GM12878 (cell line): ENCODE data around the gene MGA. TPM values are rescaled to one million over a fixed set of nuclear protein-coding genes. Genes with fewer than 3 reads are reported as not detected.

ENCODE experiments used
- ATAC-seq: fragments of 200-7000 bp; cut with Tn5 transposase; 3 replicates; pipeline ENCODE4 v1.9.1; 2020; ENCODE audit warnings: mild to moderate bottlenecking, moderate library complexity
- BruUV-seq: library from RNA; stranded (reverse); fragments of 400-500 nt; replicated peaks from 2 replicates; lab custom pipeline; 2021; lab: Mats Ljungman, UMichigan
- CTCF ChIA-PET: fragments of 300-600 bp; sonication (Branson Sonifier 250); formaldehyde crosslinking; extraction: SDS; loops from one replicate; lab custom pipeline; 2021; ENCODE audit warnings: inconsistent platforms; lab: Yijun Ruan, JAX
- POLR2A ChIA-PET: fragments of 350-600 bp; formaldehyde crosslinking; extraction: SDS; loops from one replicate; lab custom pipeline; 2021; ENCODE audit warnings: inconsistent platforms; lab: Charles Lee
- RAD21 ChIA-PET: fragments of 300-600 bp; sonication (Branson Sonifier 250); formaldehyde crosslinking; loops from one replicate; lab custom pipeline; 2023; ENCODE audit warnings: antibody characterized with exemption; ENCODE audit not compliant: unreplicated experiment; lab: Charles Lee
- SMC1A ChIA-PET: fragments of 300-600 bp; sonication (Branson Sonifier 250); formaldehyde crosslinking; loops from one replicate; lab custom pipeline; 2023; ENCODE audit not compliant: unreplicated experiment, uncharacterized antibody; lab: Charles Lee
- DNase-seq: peaks from one replicate; pipeline ENCODE4 v3.0.0-alpha.2; 2011; ENCODE audit warnings: low read depth, low spot score
- FAIRE-seq: peaks from 3 replicates; lab custom pipeline; 2011; peaks lifted over from hg19 to GRCh38; lab: Jason Lieb, UNC
- H2AFZ ChIP-seq: 2 replicates; pipeline ENCODE4 v1.6.0; 2011; ENCODE audit warnings: low read depth, low read length, control low read depth; ENCODE audit not compliant: control insufficient read depth
- H3K27ac ChIP-seq: 2 replicates; pipeline ENCODE4 v1.5.1; 2011; ENCODE audit warnings: control low read depth; ENCODE audit not compliant: control insufficient read depth, insufficient read depth
- H3K27me3 ChIP-seq, 2 experiments: replicated peaks in 1 of 2; 2 replicates each; pipeline versions ENCODE4 v1.6.0 to v1.6.1; 2011; ENCODE audit warnings: low read length in 1 of 2; ENCODE audit not compliant: control insufficient read depth in 2 of 2, insufficient read depth in 2 of 2
- H3K36me3 ChIP-seq, 2 experiments: 2 replicates each; pipeline ENCODE4 v1.5.1; 2011; ENCODE audit warnings: low read length in 1 of 2; ENCODE audit not compliant: control insufficient read depth in 2 of 2, insufficient read depth in 2 of 2
- H3K4me1 ChIP-seq: 2 replicates; pipeline ENCODE4 v1.6.1; 2011; ENCODE audit warnings: mild to moderate bottlenecking, low read length, moderate library complexity, mixed read lengths; ENCODE audit not compliant: control insufficient read depth, insufficient read depth
- H3K4me2 ChIP-seq: 2 replicates; pipeline ENCODE4 v1.6.0; 2011; ENCODE audit warnings: control low read depth; ENCODE audit not compliant: control insufficient read depth, insufficient read depth
- H3K4me3 ChIP-seq: fragments of 200-600 bp; sonication (generic); 2 replicates; pipeline ENCODE4 v1.5.1; 2016
- H3K79me2 ChIP-seq: 2 replicates; pipeline ENCODE4 v1.6.0; 2011; ENCODE audit warnings: low read length; ENCODE audit not compliant: control insufficient read depth, insufficient read depth
- H3K9ac ChIP-seq: 2 replicates; pipeline ENCODE4 v1.8.0; 2011; ENCODE audit warnings: low read length, control low read depth, mixed read lengths; ENCODE audit not compliant: control insufficient read depth, insufficient read depth
- H3K9me3 ChIP-seq: replicated peaks from 3 replicates; pipeline ENCODE4 v1.5.1; 2011; ENCODE audit warnings: mild to moderate bottlenecking, low read length; ENCODE audit not compliant: control insufficient read depth, insufficient read depth
- H4K20me1 ChIP-seq: 2 replicates; pipeline ENCODE4 v1.6.0; 2011; ENCODE audit not compliant: control insufficient read depth, insufficient read depth
- ATF7 ChIP-seq: fragments of 450-650 bp; IDR thresholded peaks from 2 replicates; pipeline ENCODE4 v1.6.1; 2016; ENCODE audit warnings: low read depth, mild to moderate bottlenecking
- CBFB ChIP-seq: IDR thresholded peaks from 2 replicates; pipeline ENCODE4 v1.6.1; 2016; ENCODE audit warnings: antibody characterized with exemption, low read depth
- CBX5 ChIP-seq: sonication (generic); IDR thresholded peaks from 2 replicates; pipeline ENCODE4 v1.6.1; 2016; ENCODE audit warnings: low read depth, moderate library complexity, mild to moderate bottlenecking, inconsistent platforms
- MYC ChIP-seq: IDR thresholded peaks from 2 replicates; pipeline ENCODE4 v1.6.1; 2011; ENCODE audit warnings: mild to moderate bottlenecking, low read length, moderate library complexity, inconsistent platforms; ENCODE audit not compliant: insufficient read depth, insufficient replicate concordance, insufficient read length, severe bottlenecking
- NR2C2 ChIP-seq: IDR thresholded peaks from 2 replicates; pipeline ENCODE4 v1.6.1; 2011; ENCODE audit warnings: borderline replicate concordance, low read depth; ENCODE audit not compliant: control insufficient read depth, insufficient read length
- RFX5 ChIP-seq: IDR thresholded peaks from 2 replicates; pipeline ENCODE4 v1.6.1; 2011; ENCODE audit warnings: low read depth, low read length, improper control_type of control experiment
- SUPT20H ChIP-seq: IDR thresholded peaks from 2 replicates; pipeline ENCODE4 v1.6.1; 2011; ENCODE audit warnings: low read depth, mild to moderate bottlenecking, low read length, moderate library complexity, borderline replicate concordance; ENCODE audit not compliant: control insufficient read depth
- TBL1XR1 ChIP-seq: IDR thresholded peaks from 2 replicates; pipeline ENCODE4 v1.6.1; 2012; ENCODE audit warnings: low read depth, low read length, improper control_type of control experiment
- WGBS: methylation state at CpG from one replicate; pipeline ENCODE4 v1.1.6; 2016; ENCODE audit warnings: low lambda C conversion rate; ENCODE audit not compliant: insufficient replicate concordance, insufficient coverage; ENCODE audit errors: missing lambda C conversion rate; 5-methylcytosine and 5-hydroxymethylcytosine counted together
- in situ Hi-C: fragments of 300-500 bp; cut with MboI; formaldehyde crosslinking; loops from 9 replicates; pipeline ENCODE4 v1.14.3; 2018; ENCODE audit warnings: mixed read lengths
- intact Hi-C: fragments of 100-400 bp; cut with micrococcal nuclease; formaldehyde crosslinking; loops from one replicate; pipeline ENCODE4 v1.14.2; 2022; ENCODE audit not compliant: unreplicated experiment
- polyA plus RNA-seq, 11 experiments: library from polyadenylated mRNA; depleted of rRNA in 4 of 11; unstranded in 6 of 11; stranded (reverse) in 5 of 11; fragments of >200 nt; fragmentation: Nextera tagmentation in 4 of 11; fragmentation: Illumina TruSeq in 1 of 11; extraction: Ambion mirVana in 4 of 11; extraction: Trizol in 1 of 11; gene quantifications; 1 replicate in 1 of 11; 2 replicates in 10 of 11; pipeline versions ENCODE4 v1.2.1 to v1.2.3, GENCODE V29; 2011 to 2016; ENCODE audit warnings: inconsistent platforms in 2 of 11, missing spikeins in 2 of 11, low read depth in 1 of 11
- total RNA-seq, 4 experiments: library from RNA; depleted of rRNA in 3 of 4; stranded (reverse); fragments of >200 nt in 3 of 4; fragmentation: Illumina TruSeq in 1 of 4; extraction: Trizol in 1 of 4; gene quantifications; 2 replicates each; pipeline versions ENCODE4 v1.2.1 to v1.2.3, GENCODE V29; 2013 to 2021
- TF ChIP-seq, protein P1 (sequence below): fragments of 450-650 bp; IDR thresholded peaks from 2 replicates; pipeline ENCODE4 v1.6.1; 2016; ENCODE audit warnings: mild to moderate bottlenecking, moderate library complexity, borderline replicate concordance
- TF ChIP-seq, protein P2 (sequence below): fragments of 450-650 bp; IDR thresholded peaks from 2 replicates; pipeline ENCODE4 v1.6.1; 2017; ENCODE audit warnings: low read depth, mild to moderate bottlenecking, moderate library complexity
- TF ChIP-seq, protein P3 (sequence below): fragments of 450-650 bp; IDR thresholded peaks from 2 replicates; pipeline ENCODE4 v1.6.1; 2016; ENCODE audit warnings: mild to moderate bottlenecking
- TF ChIP-seq, protein P4 (sequence below): fragments of 150-350 bp; IDR thresholded peaks from 2 replicates; pipeline ENCODE4 v1.6.1; 2014; ENCODE audit warnings: mild to moderate bottlenecking, low read depth, low read length
- TF ChIP-seq, protein P5 (sequence below), 3 experiments: IDR thresholded peaks in 2 of 3; conservative IDR thresholded peaks in 1 of 3; 2 replicates each; pipeline ENCODE4 v1.5.1; 2011; ENCODE audit warnings: low read depth in 3 of 3, low read length in 3 of 3, mild to moderate bottlenecking in 3 of 3, control low read depth in 2 of 3, moderate library complexity in 2 of 3, inconsistent platforms in 1 of 3, mixed read lengths in 1 of 3; ENCODE audit not compliant: control insufficient read depth in 2 of 3, insufficient read depth in 1 of 3; ENCODE audit errors: extremely low read depth in 1 of 3

The MGA gene
- total and polyA plus RNA-seq, 10 of the 15 experiments (the other 5 are each of a cell fraction or from before 2014, with no cell fraction given): 2.6 to 29.6 (median 17.0) TPM

DNA sequence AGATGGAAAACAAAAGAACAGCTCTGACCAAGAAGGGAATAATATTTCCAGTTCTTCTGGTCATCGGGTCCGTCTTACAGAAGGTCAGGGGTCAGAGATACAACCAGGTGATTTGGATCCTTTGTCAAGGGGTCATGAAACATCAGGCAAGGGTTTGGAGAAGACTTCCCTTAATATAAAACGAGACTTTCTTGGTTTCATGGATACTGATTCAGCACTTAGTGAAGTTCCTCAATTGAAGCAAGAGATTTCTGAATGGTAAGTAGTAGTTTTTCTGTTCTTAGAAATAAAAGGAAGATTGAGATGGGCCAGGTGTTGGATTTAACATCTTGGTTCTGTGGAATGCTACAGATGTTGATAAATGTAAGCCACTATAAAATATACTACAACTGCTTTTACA, 9.5 kb downstream of the MGA start:
- Histone ChIP-seq H3K27ac (no peak overlapping the region), H3K4me1 (no peaks in the 10 kb centered on the region), H3K4me2 (no peak overlapping the region), H3K4me3 (no peak overlapping the region), H3K27me3 (no peaks in the 10 kb centered on the region), H3K9ac (no peak overlapping the region), H3K79me2 (peaks cover 63% of the 10 kb centered on the region), H3K9me3 (no peaks in the 10 kb centered on the region), H3K36me3 (no peaks in the 10 kb centered on the region; a peak in 2 of 4 replicates), H4K20me1 (no peaks in the 10 kb centered on the region; the same call in 1 of the 2 replicates), H2AFZ (no peak overlapping the region)
- no TSS peak for BruUV-seq
- SMC1A ChIA-PET: interaction anchor here (1.9 kb wide), 1 partner anchor 21 kb away, joined by 5 read pairs; no protein-coding TSS in a partner anchor
- RAD21 ChIA-PET: no interaction called here
- DNase-seq: no peak
- FAIRE-seq: no peak
- CTCF ChIA-PET: interaction anchor here (0.5 kb wide), 1 partner anchor 57 kb away, joined by 3 read pairs; no protein-coding TSS in a partner anchor
- in situ Hi-C loops: no loop called here
- intact Hi-C loops: no loop called here
- ATAC-seq: no peak
- POLR2A ChIA-PET: interaction anchor here (0.5 kb wide), 1 partner anchor 552 kb away, joined by 6 read pairs; no protein-coding TSS in a partner anchor
- 64% methylated on average over 3 of the region's 3 CpGs for WGBS
- TF ChIP-seq, protein P1, sequence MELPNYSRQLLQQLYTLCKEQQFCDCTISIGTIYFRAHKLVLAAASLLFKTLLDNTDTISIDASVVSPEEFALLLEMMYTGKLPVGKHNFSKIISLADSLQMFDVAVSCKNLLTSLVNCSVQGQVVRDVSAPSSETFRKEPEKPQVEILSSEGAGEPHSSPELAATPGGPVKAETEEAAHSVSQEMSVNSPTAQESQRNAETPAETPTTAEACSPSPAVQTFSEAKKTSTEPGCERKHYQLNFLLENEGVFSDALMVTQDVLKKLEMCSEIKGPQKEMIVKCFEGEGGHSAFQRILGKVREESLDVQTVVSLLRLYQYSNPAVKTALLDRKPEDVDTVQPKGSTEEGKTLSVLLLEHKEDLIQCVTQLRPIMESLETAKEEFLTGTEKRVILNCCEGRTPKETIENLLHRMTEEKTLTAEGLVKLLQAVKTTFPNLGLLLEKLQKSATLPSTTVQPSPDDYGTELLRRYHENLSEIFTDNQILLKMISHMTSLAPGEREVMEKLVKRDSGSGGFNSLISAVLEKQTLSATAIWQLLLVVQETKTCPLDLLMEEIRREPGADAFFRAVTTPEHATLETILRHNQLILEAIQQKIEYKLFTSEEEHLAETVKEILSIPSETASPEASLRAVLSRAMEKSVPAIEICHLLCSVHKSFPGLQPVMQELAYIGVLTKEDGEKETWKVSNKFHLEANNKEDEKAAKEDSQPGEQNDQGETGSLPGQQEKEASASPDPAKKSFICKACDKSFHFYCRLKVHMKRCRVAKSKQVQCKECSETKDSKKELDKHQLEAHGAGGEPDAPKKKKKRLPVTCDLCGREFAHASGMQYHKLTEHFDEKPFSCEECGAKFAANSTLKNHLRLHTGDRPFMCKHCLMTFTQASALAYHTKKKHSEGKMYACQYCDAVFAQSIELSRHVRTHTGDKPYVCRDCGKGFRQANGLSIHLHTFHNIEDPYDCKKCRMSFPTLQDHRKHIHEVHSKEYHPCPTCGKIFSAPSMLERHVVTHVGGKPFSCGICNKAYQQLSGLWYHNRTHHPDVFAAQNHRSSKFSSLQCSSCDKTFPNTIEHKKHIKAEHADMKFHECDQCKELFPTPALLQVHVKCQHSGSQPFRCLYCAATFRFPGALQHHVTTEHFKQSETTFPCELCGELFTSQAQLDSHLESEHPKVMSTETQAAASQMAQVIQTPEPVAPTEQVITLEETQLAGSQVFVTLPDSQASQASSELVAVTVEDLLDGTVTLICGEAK: no peak
- no peak for TF ChIP-seq SUPT20H
- no peak for TF ChIP-seq ATF7
- no peak for TF ChIP-seq NR2C2
- no peak for TF ChIP-seq CBX5
- TF ChIP-seq CBFB: no peak
- TF ChIP-seq, protein P2, sequence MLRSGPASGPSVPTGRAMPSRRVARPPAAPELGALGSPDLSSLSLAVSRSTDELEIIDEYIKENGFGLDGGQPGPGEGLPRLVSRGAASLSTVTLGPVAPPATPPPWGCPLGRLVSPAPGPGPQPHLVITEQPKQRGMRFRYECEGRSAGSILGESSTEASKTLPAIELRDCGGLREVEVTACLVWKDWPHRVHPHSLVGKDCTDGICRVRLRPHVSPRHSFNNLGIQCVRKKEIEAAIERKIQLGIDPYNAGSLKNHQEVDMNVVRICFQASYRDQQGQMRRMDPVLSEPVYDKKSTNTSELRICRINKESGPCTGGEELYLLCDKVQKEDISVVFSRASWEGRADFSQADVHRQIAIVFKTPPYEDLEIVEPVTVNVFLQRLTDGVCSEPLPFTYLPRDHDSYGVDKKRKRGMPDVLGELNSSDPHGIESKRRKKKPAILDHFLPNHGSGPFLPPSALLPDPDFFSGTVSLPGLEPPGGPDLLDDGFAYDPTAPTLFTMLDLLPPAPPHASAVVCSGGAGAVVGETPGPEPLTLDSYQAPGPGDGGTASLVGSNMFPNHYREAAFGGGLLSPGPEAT: no peak
- TF ChIP-seq, protein P3, sequence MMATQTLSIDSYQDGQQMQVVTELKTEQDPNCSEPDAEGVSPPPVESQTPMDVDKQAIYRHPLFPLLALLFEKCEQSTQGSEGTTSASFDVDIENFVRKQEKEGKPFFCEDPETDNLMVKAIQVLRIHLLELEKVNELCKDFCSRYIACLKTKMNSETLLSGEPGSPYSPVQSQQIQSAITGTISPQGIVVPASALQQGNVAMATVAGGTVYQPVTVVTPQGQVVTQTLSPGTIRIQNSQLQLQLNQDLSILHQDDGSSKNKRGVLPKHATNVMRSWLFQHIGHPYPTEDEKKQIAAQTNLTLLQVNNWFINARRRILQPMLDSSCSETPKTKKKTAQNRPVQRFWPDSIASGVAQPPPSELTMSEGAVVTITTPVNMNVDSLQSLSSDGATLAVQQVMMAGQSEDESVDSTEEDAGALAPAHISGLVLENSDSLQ: no peak
- no peak for TF ChIP-seq RFX5
- TF ChIP-seq TBL1XR1: no peak
- TF ChIP-seq MYC: no peak
- TF ChIP-seq, protein P4, sequence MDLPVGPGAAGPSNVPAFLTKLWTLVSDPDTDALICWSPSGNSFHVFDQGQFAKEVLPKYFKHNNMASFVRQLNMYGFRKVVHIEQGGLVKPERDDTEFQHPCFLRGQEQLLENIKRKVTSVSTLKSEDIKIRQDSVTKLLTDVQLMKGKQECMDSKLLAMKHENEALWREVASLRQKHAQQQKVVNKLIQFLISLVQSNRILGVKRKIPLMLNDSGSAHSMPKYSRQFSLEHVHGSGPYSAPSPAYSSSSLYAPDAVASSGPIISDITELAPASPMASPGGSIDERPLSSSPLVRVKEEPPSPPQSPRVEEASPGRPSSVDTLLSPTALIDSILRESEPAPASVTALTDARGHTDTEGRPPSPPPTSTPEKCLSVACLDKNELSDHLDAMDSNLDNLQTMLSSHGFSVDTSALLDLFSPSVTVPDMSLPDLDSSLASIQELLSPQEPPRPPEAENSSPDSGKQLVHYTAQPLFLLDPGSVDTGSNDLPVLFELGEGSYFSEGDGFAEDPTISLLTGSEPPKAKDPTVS: no peak
- TF ChIP-seq, protein P5, sequence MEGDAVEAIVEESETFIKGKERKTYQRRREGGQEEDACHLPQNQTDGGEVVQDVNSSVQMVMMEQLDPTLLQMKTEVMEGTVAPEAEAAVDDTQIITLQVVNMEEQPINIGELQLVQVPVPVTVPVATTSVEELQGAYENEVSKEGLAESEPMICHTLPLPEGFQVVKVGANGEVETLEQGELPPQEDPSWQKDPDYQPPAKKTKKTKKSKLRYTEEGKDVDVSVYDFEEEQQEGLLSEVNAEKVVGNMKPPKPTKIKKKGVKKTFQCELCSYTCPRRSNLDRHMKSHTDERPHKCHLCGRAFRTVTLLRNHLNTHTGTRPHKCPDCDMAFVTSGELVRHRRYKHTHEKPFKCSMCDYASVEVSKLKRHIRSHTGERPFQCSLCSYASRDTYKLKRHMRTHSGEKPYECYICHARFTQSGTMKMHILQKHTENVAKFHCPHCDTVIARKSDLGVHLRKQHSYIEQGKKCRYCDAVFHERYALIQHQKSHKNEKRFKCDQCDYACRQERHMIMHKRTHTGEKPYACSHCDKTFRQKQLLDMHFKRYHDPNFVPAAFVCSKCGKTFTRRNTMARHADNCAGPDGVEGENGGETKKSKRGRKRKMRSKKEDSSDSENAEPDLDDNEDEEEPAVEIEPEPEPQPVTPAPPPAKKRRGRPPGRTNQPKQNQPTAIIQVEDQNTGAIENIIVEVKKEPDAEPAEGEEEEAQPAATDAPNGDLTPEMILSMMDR (IDR thresholded peaks at IDR 0.05 in 2 of 3, conservative IDR thresholded peaks at IDR 0.05 in 1 of 3; ENCODE audit: control insufficient read depth in 2 of 3, extremely low read depth in 1 of 3, insufficient read depth in 1 of 3, low read depth in 3 of 3, low read length in 3 of 3): no peak
